Stimulated activated CD8-positive, alpha-beta memory T cell treated with anti-CD3 and anti-CD28 coated beads, Interleukin-7, amount 100 ng/mL, for 1 hour (primary cell): Measurements from ENCODE around the gene MAP7.

Experiments
- DNase-seq, 2 donors: peaks; one replicate each; pipeline ENCODE4 v3.0.0-alpha.2; 2020; ENCODE audit warnings: low read depth in 2 of 2

The MAP7 gene

GRCh38 chr6:136532030-136532429, 18.2 kb downstream of the MAP7 start:
- no peak for DNase-seq

- no peak for DNase-seq
Measured at GRCh38 chr6:136529710-136530109, 20.5 kb downstream of the MAP7 start.

- DNase-seq = no peak
Measured at GRCh38 chr6:136528477-136528876, 21.7 kb downstream of the MAP7 start.

GRCh38 chr6:136527831-136528230, 22.4 kb downstream of the MAP7 start:
- DNase-seq = no peak

GRCh38 chr6:136526937-136527336, 23.3 kb downstream of the MAP7 start:
- DNase-seq = no peak

- DNase-seq = no peak
Measured at GRCh38 chr6:136526196-136526930, 23.9 kb downstream of the MAP7 start.

GRCh38 chr6:136525586-136526195, 24.5 kb downstream of the MAP7 start:
- DNase-seq = no peak

GRCh38 chr6:136524936-136525413, 25.2 kb downstream of the MAP7 start:
- DNase-seq = no peak

GRCh38 chr6:136524339-136524935, 25.8 kb downstream of the MAP7 start:
- DNase-seq = no peak

- DNase-seq = no peak
Measured at GRCh38 chr6:136523196-136523595, 27.0 kb downstream of the MAP7 start.

GRCh38 chr6:136522636-136523035, 27.6 kb downstream of the MAP7 start:
- DNase-seq = no peak

GRCh38 chr6:136521911-136522310, 28.3 kb downstream of the MAP7 start:
- DNase-seq = no peak

- DNase-seq = no peak
Measured at GRCh38 chr6:136521427-136521826, 28.8 kb downstream of the MAP7 start.

- DNase-seq = no peak
Measured at GRCh38 chr6:136520517-136520916, 29.7 kb downstream of the MAP7 start.

- no peak for DNase-seq
Measured at GRCh38 chr6:136517582-136517981, 32.6 kb downstream of the MAP7 start.

GRCh38 chr6:136517002-136517401, 33.2 kb downstream of the MAP7 start:
- no peak for DNase-seq

GRCh38 chr6:136514591-136514990, 35.6 kb downstream of the MAP7 start:
- DNase-seq = no peak

- no peak for DNase-seq
Measured at GRCh38 chr6:136511926-136512325, 38.3 kb downstream of the MAP7 start.

GRCh38 chr6:136511397-136511796, 38.8 kb downstream of the MAP7 start:
- DNase-seq = no peak

- DNase-seq = no peak
Measured at GRCh38 chr6:136510782-136511181, 39.4 kb downstream of the MAP7 start.

- DNase-seq = no peak
Measured at GRCh38 chr6:136510299-136510698, 39.9 kb downstream of the MAP7 start.

GRCh38 chr6:136508725-136509392, 41.4 kb downstream of the MAP7 start:
- no peak for DNase-seq
